GM12878 (cell line): ENCODE results near the gene SPDYE4.

Experiments used
- CEBPB ChIP-seq, 2 experiments: fragments of 150-350 bp in 1 of 2; IDR thresholded peaks; 2 replicates each; pipeline ENCODE4 v1.6.1; 2012 to 2014; ENCODE audit warnings: low read depth in 2 of 2, low read length in 2 of 2, borderline replicate concordance in 1 of 2, inconsistent platforms in 1 of 2
- CHD1 ChIP-seq: IDR thresholded peaks from 2 replicates; pipeline ENCODE4 v1.6.1; 2012; ENCODE audit warnings: low read depth, low read length, improper control_type of control experiment
- CTCF ChIP-seq, 3 experiments: IDR thresholded peaks in 2 of 3; conservative IDR thresholded peaks in 1 of 3; 2 replicates each; pipeline ENCODE4 v1.5.1; 2011; ENCODE audit warnings: low read depth in 3 of 3, low read length in 3 of 3, mild to moderate bottlenecking in 3 of 3, control low read depth in 2 of 3, moderate library complexity in 2 of 3, inconsistent platforms in 1 of 3, mixed read lengths in 1 of 3; ENCODE audit not compliant: control insufficient read depth in 2 of 3, insufficient read depth in 1 of 3; ENCODE audit errors: extremely low read depth in 1 of 3
- EZH2 ChIP-seq: IDR thresholded peaks from 2 replicates; pipeline ENCODE4 v1.6.1; 2012; ENCODE audit warnings: low read depth, mild to moderate bottlenecking, control low read depth, inconsistent platforms, low read length, borderline replicate concordance; ENCODE audit not compliant: control insufficient read depth
- NR2C2 ChIP-seq: IDR thresholded peaks from 2 replicates; pipeline ENCODE4 v1.6.1; 2011; ENCODE audit warnings: borderline replicate concordance, low read depth; ENCODE audit not compliant: control insufficient read depth, insufficient read length
- POLR2A ChIP-seq: IDR thresholded peaks from 2 replicates; pipeline ENCODE4 v1.6.1; 2011; ENCODE audit warnings: low read depth, mild to moderate bottlenecking, low read length
- TF ChIP-seq, protein P1 (sequence below): fragments of 450-650 bp; formaldehyde crosslinking; IDR thresholded peaks from 2 replicates; pipeline ENCODE4 v1.4.0; 2022; ENCODE audit warnings: mild to moderate bottlenecking, moderate library complexity
- TF ChIP-seq, protein P2 (sequence below): fragments of 150-350 bp; IDR thresholded peaks from 2 replicates; pipeline ENCODE4 v1.6.1; 2014; ENCODE audit warnings: mild to moderate bottlenecking, low read depth, low read length

- TF ChIP-seq EZH2 (no peak), POLR2A (no peak), CEBPB (IDR thresholded peaks at IDR 0.05; ENCODE audit: borderline replicate concordance in 1 of 2, low read depth in 2 of 2, low read length in 2 of 2) (no peak), CTCF (IDR thresholded peaks at IDR 0.05 in 2 of 3, conservative IDR thresholded peaks at IDR 0.05 in 1 of 3; ENCODE audit: control insufficient read depth in 2 of 3, extremely low read depth in 1 of 3, insufficient read depth in 1 of 3, low read depth in 3 of 3, low read length in 3 of 3) (no peak), CHD1 (no peak), NR2C2 (no peak)
- TF ChIP-seq, protein P1, sequence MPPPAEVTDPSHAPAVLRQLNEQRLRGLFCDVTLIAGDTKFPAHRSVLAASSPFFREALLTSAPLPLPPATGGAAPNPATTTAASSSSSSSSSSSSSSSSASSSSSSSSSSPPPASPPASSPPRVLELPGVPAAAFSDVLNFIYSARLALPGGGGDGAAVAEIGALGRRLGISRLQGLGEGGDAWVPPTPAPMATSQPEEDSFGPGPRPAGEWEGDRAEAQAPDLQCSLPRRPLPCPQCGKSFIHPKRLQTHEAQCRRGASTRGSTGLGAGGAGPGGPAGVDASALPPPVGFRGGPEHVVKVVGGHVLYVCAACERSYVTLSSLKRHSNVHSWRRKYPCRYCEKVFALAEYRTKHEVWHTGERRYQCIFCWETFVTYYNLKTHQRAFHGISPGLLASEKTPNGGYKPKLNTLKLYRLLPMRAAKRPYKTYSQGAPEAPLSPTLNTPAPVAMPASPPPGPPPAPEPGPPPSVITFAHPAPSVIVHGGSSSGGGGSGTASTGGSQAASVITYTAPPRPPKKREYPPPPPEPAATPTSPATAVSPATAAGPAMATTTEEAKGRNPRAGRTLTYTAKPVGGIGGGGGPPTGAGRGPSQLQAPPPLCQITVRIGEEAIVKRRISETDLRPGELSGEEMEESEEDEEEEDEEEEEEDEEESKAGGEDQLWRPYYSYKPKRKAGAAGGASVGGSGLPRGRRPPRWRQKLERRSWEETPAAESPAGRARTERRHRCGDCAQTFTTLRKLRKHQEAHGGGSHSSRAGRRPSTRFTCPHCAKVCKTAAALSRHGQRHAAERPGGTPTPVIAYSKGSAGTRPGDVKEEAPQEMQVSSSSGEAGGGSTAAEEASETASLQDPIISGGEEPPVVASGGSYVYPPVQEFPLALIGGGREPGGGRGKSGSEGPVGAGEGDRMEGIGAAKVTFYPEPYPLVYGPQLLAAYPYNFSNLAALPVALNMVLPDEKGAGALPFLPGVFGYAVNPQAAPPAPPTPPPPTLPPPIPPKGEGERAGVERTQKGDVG (CRISPR knock-in tag) = no peak
- TF ChIP-seq, protein P2, sequence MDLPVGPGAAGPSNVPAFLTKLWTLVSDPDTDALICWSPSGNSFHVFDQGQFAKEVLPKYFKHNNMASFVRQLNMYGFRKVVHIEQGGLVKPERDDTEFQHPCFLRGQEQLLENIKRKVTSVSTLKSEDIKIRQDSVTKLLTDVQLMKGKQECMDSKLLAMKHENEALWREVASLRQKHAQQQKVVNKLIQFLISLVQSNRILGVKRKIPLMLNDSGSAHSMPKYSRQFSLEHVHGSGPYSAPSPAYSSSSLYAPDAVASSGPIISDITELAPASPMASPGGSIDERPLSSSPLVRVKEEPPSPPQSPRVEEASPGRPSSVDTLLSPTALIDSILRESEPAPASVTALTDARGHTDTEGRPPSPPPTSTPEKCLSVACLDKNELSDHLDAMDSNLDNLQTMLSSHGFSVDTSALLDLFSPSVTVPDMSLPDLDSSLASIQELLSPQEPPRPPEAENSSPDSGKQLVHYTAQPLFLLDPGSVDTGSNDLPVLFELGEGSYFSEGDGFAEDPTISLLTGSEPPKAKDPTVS = no peak
Measured at GRCh38 chr17:8782176-8782575, 23.8 kb upstream of the SPDYE4 start.
